ENCODE data around the gene CRYGS.
"Not testable (repeated sequence)": the region's sequence is repeated elsewhere in the genome, so short reads cannot be mapped to it uniquely, and the experiment has no call there.

The CRYGS gene

GRCh38 chr3:186517218-186517617 lies 27.0 kb downstream of the CRYGS start:
- DNase-seq, result peak; percentile 33

- peak; percentile 26 for DNase-seq
Observed at GRCh38 chr3:186516646-186517045, 27.5 kb downstream of the CRYGS start.

GRCh38 chr3:186515125-186515524 lies 29.1 kb downstream of the CRYGS start:
- peak; percentile 75 for DNase-seq

GRCh38 chr3:186514296-186515002 lies 29.7 kb downstream of the CRYGS start:
- peak; percentile 69 for DNase-seq

GRCh38 chr3:186513386-186513785 lies 30.8 kb downstream of the CRYGS start:
- no peak for DNase-seq

GRCh38 chr3:186512570-186513302 lies 31.4 kb downstream of the CRYGS start:
- no peak for DNase-seq

- no peak for DNase-seq
Observed at GRCh38 chr3:186511702-186512101, 32.5 kb downstream of the CRYGS start.

- peak; percentile 65 for DNase-seq
Observed at GRCh38 chr3:186511245-186511644, 32.9 kb downstream of the CRYGS start.

GRCh38 chr3:186510374-186511079 lies 33.7 kb downstream of the CRYGS start:
- DNase-seq, result no peak

GRCh38 chr3:186509423-186509822 lies 34.8 kb downstream of the CRYGS start:
- no peak for DNase-seq

- DNase-seq, result peak; percentile 35
Observed at GRCh38 chr3:186506857-186507256, 37.3 kb downstream of the CRYGS start.

GRCh38 chr3:186506191-186506739 lies 37.9 kb downstream of the CRYGS start:
- no peak for DNase-seq

- no peak for DNase-seq
Observed at GRCh38 chr3:186502966-186503712, 41.0 kb downstream of the CRYGS start.

- DNase-seq, result peak; percentile 48
Observed at GRCh38 chr3:186502138-186502948, 41.8 kb downstream of the CRYGS start.

- not testable (repeated sequence) for DNase-seq
Observed at GRCh38 chr3:186499949-186500348, 44.2 kb downstream of the CRYGS start.

GRCh38 chr3:186498022-186498421 lies 46.2 kb downstream of the CRYGS start:
- not testable (repeated sequence) for DNase-seq

GRCh38 chr3:186497608-186498007 lies 46.6 kb downstream of the CRYGS start:
- DNase-seq, result no peak

- DNase-seq, result no peak
Observed at GRCh38 chr3:186496635-186497034, 47.5 kb downstream of the CRYGS start.

- DNase-seq, result no peak
Observed at GRCh38 chr3:186496016-186496415, 48.2 kb downstream of the CRYGS start.

- DNase-seq, result no peak
Observed at GRCh38 chr3:186493525-186494255, 50.5 kb downstream of the CRYGS start.

- no peak for DNase-seq
Observed at GRCh38 chr3:186492385-186492984, 51.7 kb downstream of the CRYGS start.

All from activated CD4-positive, alpha-beta T cell treated with anti-CD3 and anti-CD28 coated beads, Interleukin-2, Interleukin-6, amounts not matched to agents 100 ng/mL and 50 ng/mL, durations not matched to agents 16 hours and 8 hours (primary cell).